ENCODE data around the gene CCDC30. TPM values are rescaled to one million over a fixed set of nuclear protein-coding genes. Genes with fewer than 3 reads are reported as not detected.

Gene CCDC30
- total and polyA plus RNA-seq, 9 of the 15 experiments (the other 6 are each of a cell fraction or from before 2014, with no cell fraction given): 0.05 to 0.91 (median 0.24) TPM

- no peak for TF ChIP-seq FOXO4 (CRISPR knock-in tag; IDR thresholded peaks at IDR 0.05)
- no peak for TF ChIP-seq SMARCA5 (IDR thresholded peaks at IDR 0.05)
- TF ChIP-seq TSC22D4 (tag; IDR thresholded peaks at IDR 0.05): no peak
- no peak for TF ChIP-seq ZNF408 (CRISPR knock-in tag; IDR thresholded peaks at IDR 0.05; ENCODE audit: low read depth)
- TF ChIP-seq CREM (IDR thresholded peaks at IDR 0.05; ENCODE audit: low read depth): peak; percentile 43
- TF ChIP-seq HDGF (IDR thresholded peaks at IDR 0.05): 0 out of 2 replicates have a peak, but pooled peaks have one; percentile 58
- TF ChIP-seq, protein P1, sequence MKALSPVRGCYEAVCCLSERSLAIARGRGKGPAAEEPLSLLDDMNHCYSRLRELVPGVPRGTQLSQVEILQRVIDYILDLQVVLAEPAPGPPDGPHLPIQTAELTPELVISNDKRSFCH (CRISPR knock-in tag; IDR thresholded peaks at IDR 0.05): no peak
- TF ChIP-seq, protein P1 (tag; IDR thresholded peaks at IDR 0.05): no peak
- no peak for TF ChIP-seq ELF1 (tag; IDR thresholded peaks at IDR 0.05)
These were observed 195.8 kb downstream of the CCDC30 start (continued) for GRCh38 chr1:42658877-42659337.

- Histone ChIP-seq H3K27me3 (ENCODE audit: control insufficient read depth in 2 of 2, insufficient read depth in 2 of 2, low read length in 2 of 2) (no peaks in the 10 kb centered on the region), H3K4me3 (no peak overlapping the region), H3K27ac (ENCODE audit: extremely low read depth, low read depth, low read length) (no peak overlapping the region), H2AFZ (ENCODE audit: low read depth, low read length) (no peak overlapping the region), H3K4me2 (ENCODE audit: insufficient read depth, low read length) (no peak overlapping the region), H4K20me1 (replicated peaks; ENCODE audit: control insufficient read depth, insufficient read depth, low read length) (no peaks in the 10 kb centered on the region), H3K9ac (ENCODE audit: insufficient read depth in 1 of 2, low read depth in 2 of 2, low read length in 2 of 2) (no peak overlapping the region), H3K36me3 (ENCODE audit: control insufficient read depth, insufficient read depth, low read length) (peaks cover 68% of the 10 kb centered on the region), H3K9me1 (ENCODE audit: control insufficient read depth, insufficient read depth, low read length) (no peaks in the 10 kb centered on the region), H3K79me2 (ENCODE audit: control insufficient read depth, insufficient read depth, low read length) (peaks cover 48% of the 10 kb centered on the region), H3K4me1 (replicated peaks in 1 of 2; ENCODE audit: control insufficient read depth in 2 of 2, insufficient read depth in 2 of 2, low read length in 2 of 2) (peaks cover 0 to 16% of the 10 kb centered on the region in 2 experiments), H3K9me3 (replicated peaks; ENCODE audit: control insufficient read depth, insufficient read depth, low read depth, low read length) (no peaks in the 10 kb centered on the region)
- CTCF ChIA-PET (ENCODE audit: low intra/inter-chr PET ratio): no interaction called here
- ATAC-seq (no peak), FAIRE-seq (no peak), DNase-seq (ENCODE audit: extremely low read depth in 1 of 4, low spot score in 3 of 4) (no peak)
- intact Hi-C loops (cut with micrococcal nuclease) (no loop called here), in situ Hi-C loops (cut with MboI) (no loop called here)
- WGBS (ENCODE audit: insufficient coverage, low coverage, missing lambda C conversion rate): 86% methylated on average over 3 of the region's 3 CpGs
- POLR2A ChIA-PET: interaction anchor here (1.1 to 1.6 kb wide), 3 partner anchors 8 to 16 kb away, joined by 3 read pairs; no protein-coding TSS in a partner anchor
- no TSS peak for BruUV-seq (replicated peaks)
- TF ChIP-seq HNRNPUL1 (IDR thresholded peaks at IDR 0.05; ENCODE audit: low read length) (no peak), ZNF408 (CRISPR knock-in tag; IDR thresholded peaks at IDR 0.05; ENCODE audit: low read depth) (no peak), RBFOX2 (IDR thresholded peaks at IDR 0.05; ENCODE audit: low read depth, low read length) (0 out of 2 replicates have a peak, but pooled peaks have one; percentile 1), POLR2A (conservative IDR thresholded peaks at IDR 0.05) (0 out of 2 replicates have a peak, but pooled peaks have one; percentile 2), SIX5 (IDR thresholded peaks at IDR 0.05; ENCODE audit: borderline replicate concordance in 1 of 2, insufficient read depth in 1 of 2, low read depth in 1 of 2, low read length in 2 of 2) (no peak), CCAR2 (IDR thresholded peaks at IDR 0.05; ENCODE audit: low read depth, low read length) (no peak), GABPA (tag; conservative IDR thresholded peaks at IDR 0.05; ENCODE audit: low read depth) (no peak), SOX6 (IDR thresholded peaks at IDR 0.05) (no peak), HDAC8 (tag; IDR thresholded peaks at IDR 0.05) (no peak), MLX (CRISPR knock-in tag; conservative IDR thresholded peaks at IDR 0.05) (no peak), SIN3A (IDR thresholded peaks at IDR 0.05; ENCODE audit: borderline replicate concordance in 2 of 2, control insufficient read depth in 1 of 2, low read depth in 2 of 2, low read length in 2 of 2) (no peak), LARP7 (IDR thresholded peaks at IDR 0.05) (no peak)
These were observed 197.9 kb downstream of the CCDC30 start for GRCh38 chr1:42660907-42661500.
